Measurements from ENCODE around the gene CBFB.

CBFB gene

DNA sequence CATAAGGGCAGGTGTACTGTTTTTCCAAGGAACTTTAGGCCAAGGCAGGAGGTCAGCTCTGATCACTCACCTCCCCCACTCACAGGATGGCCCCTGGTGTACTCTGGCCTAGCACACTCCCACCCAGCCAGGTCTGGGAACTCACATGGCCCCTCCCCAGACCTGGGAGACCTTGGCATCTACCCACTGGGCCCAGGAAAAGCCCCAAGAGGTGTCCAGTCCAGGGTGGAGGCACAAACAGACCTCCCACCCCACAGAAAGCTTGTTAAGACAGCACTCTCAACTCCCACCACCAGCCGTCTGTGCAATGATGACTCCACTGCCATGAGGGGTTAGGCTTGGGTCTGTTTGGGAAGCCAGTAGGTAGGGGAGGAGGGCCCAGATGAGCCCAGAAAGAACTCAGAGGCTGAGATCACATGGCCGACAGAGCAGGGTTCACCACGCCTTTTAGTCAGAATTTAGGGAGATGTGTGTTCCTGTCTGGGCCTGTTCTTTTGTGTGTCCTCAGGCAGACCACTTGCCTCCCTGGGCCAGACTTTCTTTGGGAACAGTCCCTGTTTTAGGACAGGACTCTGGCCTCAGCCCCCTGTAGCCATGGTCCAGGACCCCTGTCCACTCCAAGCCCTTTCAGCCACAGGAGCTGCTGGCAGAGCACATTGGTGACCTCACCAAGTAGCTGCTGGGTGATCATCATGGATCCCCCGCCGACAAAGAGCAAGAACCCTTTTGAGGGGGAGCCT lies 12.1 kb upstream of the CBFB start:
- DNase-seq (ENCODE audit: low spot score): no peak

DNA sequence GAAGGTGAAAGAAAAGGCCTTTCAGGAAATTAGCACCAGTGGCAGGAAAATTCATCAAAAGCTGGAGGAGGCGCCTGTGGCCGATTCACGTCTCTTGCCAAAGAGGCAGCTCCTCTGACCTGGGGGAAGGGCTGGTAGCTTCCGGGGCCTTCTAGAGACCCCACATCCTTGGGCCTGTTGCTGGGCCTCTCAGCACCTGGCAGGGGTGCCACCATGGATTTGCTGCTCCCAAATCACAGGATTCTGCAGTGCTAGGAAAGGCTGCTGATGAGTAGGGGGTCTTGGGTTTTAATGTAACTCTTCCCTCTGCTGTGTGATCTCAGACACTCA lies 11.6 kb upstream of the CBFB start:
- DNase-seq (ENCODE audit: low spot score): no peak

DNA sequence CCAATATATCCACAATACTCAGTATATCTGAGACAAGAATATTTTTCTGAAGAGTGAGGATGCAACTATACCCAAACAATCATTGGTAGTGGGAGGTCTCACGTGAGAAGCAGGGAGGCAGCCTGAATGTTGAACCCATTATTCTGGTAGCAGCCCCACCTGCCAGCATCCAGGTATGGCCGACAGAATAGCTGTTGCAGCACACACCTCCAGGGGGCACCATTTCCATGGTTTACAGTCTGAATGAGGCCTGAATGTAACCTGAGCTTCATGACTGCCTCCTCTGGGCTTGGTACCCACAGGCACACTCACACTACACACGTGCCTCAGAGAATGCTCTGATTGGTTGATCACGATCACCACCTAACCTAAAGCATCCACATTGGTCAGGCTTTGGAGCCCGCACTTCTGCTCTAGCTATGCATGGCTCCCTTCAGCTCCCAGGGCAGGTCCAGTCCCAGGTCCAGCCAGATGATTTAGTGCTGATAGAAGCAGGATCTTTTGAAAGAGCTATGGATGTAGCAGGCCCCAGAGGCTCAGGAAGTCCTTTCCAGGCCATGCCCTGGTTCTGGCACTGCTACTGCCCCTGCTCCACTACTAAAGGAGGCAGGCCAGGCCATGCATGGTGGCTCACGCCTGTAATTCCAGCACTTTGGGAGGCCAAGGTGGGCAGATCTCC lies 11.0 kb upstream of the CBFB start:
- peak; percentile 55 for DNase-seq (ENCODE audit: low spot score)

DNA sequence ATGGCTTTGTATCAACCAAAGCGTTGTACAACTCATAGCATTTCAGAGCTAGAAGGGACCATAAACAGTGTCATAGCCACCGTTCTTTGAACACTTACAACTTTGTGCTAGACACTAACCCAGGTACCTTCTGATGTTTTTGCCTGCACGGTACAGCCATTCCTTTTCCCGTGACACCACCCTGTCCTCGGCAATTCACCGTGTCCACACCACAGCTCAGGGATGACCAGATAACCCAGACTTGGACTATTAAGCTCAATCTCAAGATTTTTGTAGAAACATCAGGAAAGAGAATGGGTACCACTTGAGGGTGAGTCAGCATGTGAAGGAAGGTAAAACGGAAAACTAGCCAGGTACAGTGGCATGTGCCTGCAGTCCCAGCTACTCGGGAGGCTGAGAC lies 9.8 kb upstream of the CBFB start:
- no peak for DNase-seq (ENCODE audit: low spot score)

DNA sequence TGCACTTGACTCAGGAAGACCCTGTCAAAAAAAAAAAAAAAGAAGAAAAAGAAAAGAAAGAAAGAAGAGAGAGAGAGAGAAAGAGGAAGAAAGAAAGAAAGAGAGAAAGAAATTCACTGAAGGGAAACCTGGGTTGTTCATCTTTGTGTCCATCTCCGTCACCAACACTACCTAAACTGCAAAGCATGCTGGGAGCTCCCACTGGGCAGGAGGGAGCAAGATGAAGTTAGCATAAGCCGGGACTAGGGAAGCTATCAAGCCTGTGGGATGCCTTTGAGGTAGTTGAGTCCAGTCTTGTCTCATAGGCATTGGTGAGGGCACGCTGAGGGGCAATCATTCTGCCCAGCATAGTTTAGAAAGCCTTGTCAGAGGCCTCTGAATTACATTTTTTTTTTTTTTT lies 7.6 kb upstream of the CBFB start:
- DNase-seq (ENCODE audit: low spot score): no peak

DNA sequence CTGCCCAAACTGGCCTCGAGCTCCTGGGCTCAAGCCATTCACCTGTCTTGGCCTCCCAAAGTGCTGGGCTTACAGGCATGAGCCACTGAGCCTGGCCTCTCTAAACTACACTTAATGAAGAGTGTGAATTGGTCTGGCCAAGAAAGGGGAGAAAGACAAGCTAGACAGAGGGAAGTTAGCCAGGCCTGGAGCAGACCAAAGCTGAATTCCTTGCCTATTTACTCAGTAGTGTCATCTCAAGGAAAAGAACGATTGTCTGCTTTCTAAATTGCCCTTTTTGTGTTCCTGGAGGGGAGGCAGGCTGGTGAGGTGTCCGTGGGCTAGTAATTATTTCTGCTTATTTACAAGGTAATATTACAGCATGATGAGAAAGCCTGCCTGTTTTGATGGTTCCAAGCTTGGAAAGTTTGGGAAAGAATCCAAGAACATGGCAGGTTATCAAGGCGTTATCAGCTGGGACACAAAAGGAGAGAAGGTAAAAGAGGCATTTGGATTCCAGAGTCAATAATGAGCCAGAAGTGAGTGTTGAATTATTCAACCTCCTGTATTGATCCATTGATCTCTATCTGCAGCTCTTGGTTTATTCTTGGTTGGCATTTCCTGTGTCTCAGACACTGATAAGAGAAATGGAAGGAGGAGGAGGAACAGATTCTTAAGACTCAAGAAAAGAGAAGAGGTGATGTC lies 6.3 kb upstream of the CBFB start:
- no peak for DNase-seq (ENCODE audit: low spot score)

DNA sequence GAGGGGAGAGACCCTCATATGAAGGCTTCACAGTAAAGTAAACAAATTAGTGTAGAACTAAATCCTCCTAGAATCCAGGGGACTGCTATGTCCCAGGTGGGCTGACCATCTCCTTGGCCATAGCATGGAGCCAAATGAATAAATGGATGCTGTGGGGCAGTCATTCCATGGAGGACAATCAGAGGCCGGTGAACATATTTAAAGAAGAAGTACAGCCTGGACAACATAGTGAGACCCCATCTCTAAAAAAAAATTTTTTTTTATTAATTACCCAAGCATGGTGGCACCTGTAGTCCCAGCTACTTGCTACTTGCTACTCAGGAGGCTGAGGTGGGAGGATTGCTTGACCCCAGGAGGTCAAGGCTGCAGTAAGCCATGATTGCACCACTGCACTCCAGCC lies 5.3 kb upstream of the CBFB start:
- no peak for DNase-seq (ENCODE audit: low spot score)

DNA sequence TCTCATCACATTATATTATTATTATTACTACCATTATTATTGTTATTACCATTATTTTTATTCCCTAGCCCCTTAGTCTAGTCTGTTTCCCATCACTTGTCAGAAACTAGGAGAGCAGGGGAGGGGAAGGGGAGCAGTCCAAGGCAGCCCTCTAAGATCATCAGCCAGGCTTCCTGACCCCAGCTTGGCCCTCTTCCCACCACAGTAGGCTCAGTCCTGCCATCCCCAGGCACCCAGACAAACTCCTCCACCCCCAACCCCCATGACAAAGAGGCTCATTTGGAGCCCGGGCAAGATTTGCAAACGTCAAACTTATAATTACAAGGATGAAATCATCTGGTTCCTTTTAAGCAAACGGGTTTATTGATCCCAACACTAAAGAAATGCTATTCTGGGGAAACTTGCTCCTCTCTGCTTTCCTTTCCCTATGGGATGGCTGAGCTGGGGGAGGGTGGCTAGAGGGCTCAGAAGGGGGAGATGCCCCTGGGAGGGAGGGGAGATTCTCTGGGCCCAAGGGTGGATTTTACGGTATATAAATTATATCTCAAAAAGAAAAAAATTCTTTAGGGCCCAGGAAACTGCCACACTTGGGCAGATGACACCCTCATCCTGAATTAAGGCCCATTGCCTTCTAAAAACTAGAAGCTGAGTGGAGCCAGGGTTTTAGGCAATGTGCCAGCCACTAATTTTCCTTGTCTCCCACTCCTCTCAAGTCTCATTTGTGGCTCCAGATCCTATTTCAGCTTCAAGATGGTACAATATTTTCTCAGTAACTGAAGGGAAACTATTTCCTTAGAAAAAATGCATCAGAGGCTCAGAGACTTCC lies 4.4 kb upstream of the CBFB start:
- DNase-seq (ENCODE audit: low spot score): no peak

DNA sequence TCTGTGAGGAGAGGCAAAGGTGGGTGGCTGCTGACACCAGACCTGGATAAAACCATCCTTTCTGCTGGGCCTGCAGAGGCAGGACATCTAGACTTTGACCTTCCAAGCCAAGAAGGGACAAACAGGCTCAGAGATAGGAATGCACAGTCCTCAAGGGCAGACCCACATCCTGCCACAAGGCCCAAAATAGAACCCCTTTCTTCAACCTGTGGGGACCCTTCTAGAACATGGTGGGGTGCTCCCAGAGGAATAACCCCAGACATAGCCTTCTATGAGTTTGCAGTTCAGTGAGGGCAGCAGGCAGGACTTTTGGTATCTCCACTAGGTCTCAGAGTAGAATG lies 3.8 kb upstream of the CBFB start:
- DNase-seq (ENCODE audit: low spot score): no peak

DNA sequence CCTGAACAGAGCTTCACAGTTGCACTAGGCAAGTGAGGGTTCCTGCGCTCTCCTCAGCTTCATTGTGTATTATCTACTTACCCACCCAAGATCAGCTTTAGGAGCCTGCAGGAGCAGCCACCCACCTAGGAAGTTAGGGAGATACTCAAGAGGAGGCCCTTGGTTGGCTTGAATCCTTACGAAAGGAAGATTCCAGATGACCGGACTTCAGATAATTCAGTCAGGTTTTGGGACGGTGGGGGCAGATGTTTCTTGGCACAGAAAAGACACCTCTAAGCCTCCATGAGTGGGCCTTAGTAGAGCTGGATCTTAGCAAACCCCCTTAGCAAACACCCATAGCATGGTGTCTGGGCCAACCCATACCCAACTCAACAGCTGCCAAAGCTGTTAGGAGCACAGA lies 2.4 kb upstream of the CBFB start:
- no peak for DNase-seq (ENCODE audit: low spot score)

DNA sequence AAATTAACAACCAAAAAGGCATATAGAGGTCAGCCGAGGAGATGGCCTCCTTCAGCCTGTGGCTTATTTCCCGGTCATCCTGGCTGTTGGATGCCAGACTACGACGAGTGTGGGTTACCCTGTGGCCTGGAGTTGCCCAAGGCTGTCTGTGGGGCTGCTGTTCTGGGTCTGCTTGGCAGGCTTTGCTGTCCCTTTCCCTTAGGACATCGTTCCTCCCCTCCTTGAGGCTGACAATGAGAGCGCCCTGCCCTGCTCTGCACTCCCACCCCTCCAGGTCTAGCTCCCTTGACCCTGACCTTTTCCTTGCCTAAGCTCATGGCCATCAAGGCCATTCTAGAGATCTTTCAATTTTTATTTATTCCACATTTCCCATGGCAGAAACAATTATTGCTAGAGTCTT lies 1.9 kb upstream of the CBFB start:
- no peak for DNase-seq (ENCODE audit: low spot score)

DNA sequence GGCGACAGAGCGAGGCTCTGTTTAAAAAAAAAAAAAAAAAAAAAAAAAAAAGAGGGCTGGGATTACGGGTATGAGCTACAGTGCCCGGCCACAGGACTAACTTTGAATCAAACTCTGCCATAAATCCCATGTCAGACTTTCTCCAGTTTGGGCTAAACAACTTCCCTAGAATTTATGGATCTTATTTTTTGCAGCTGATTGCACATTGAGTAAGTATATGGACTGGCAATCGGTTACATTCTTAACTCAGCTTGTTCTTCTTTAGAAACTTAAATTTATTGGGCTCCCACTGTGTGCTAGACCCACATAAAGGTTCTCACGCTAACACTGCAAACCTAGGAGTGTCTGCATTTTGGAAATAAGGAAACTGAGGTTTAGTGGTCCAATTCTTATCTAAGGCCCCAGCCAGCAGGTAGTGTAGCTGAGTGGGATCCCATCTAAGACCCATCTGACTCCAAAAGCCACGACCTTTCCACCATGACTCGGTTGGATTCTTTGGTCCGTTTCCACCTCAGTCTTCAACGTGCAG lies 718 bp upstream of the CBFB start:
- DNase-seq (ENCODE audit: low spot score): no peak

DNA sequence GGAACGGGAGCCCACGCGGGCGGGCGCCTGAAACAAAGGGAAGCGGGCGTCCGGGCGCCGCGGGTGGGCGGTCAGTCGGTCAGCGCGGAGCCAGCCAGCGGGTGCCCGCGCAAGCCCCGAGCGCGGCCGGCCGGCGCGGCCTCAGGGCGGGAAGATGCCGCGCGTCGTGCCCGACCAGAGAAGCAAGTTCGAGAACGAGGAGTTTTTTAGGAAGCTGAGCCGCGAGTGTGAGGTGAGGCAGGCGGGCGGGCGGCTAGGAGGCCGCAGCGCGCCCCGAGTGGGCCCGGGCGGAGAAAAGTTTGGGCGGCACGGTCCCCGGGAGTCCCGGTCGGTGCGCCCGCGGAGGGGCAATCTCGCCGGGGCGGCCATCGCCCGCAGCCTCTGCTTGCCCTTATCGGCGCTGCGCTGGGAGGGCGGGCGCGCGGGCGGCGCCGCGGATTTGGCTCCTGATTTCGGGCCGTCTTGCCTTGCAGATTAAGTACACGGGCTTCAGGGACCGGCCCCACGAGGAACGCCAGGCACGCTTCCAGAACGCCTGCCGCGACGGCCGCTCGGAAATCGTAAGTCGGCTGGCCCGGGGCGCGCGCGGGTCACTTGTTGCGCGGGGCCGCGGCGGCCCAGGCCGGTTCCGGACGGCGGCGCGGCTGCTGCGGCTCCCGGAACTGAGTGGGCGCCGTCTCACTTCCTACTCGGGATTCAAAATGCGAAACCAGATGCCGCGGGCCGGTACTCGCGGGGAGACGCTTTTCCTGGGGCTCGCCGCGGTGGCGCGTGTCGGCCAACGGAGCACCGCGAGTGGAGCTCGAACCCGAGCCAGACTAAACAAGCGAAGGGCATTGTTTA lies 526 bp downstream of the CBFB start:
- peak; percentile 40 for DNase-seq (ENCODE audit: low spot score)

DNA sequence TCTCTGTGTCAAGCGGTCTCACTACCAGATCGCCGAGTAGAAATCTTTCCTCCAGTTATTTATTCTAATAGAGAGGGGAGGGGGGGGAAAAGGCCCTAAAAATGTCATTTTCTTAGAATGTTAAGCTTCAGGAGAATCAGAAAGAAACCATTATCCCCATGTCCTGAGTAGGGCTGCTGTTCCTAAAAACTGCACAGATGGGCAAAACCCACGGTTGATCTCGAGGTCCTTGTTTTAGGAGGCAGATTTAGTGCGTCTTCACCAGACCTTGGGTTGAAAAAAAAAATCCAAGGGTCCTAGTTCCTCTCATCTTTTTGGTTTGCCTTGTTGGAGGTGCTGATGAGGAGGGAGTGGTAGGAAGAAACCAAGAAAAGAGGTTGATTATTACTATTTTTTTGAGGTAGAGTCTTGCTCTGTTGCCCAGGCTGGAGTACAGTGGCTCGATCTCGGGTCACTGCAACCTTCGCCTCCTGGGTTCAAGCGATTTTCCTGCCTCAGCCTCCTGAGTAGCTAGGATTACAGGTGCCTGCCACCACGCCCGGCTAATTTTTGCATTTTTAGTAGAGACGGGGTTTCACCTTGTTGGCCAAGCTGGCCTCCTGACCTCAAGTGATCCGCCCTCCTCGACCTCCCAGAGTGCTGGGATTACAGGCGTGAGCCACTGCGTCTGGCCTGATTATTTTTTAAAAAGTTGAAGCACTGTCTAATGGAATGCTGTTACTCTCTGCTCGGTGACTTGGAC lies 1.4 kb downstream of the CBFB start:
- DNase-seq (ENCODE audit: low spot score): no peak

DNA sequence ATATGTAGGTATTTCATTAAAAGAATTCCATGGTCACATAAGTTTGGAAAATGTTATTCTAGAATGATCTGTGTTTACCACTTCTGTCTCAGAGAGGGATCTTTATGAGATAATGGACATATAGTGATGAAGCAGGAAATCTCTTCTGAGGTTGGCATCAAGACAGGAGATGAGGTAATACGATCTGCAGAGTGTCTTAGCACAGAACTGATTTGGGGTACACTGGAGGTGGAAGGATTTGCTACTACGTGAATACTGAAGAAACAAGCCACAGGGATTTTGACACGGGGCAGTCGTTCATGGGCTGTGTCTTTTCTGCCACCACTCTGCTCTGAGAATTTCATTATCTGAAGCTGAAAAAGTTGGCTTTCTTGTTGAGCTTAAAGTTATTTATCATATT lies 5.5 kb downstream of the CBFB start:
- no peak for DNase-seq (ENCODE audit: low spot score)

DNA sequence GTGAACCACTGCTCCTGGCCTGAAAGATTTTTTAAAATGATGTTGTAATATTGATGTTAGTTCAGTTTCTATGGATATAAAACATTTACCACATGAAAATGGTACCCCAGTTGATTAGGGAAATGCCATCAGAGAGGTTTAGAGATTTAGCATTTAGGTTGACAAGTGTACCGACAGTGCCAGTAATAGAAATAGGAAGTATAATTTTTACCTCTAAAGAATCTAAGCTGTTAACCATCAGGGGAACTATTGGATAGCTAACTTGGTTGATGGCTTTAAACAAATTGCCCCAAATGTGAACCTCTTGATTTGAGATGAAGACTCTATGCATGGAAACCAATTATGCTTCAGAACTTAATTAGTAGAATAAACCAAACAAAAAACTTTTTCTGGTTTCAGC lies 6.4 kb downstream of the CBFB start:
- DNase-seq (ENCODE audit: low spot score): no peak

DNA sequence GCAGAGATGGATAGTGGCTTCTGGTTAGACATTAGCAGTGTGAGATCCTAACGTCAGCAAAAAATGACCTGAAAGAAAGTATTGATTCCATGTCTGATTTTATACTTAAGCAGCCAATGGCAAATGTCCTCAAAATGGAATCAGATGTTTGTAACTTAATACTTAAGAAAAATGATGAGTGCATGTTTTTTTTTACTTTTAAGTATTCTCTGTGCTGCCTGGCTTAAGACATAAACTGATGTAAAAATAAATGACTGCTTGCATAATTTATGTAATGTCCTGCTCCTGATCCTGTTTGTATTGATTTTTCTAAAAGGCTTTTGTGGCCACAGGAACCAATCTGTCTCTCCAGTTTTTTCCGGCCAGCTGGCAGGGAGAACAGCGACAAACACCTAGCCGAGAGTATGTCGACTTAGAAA lies 7.4 kb downstream of the CBFB start:
- DNase-seq (ENCODE audit: low spot score): no peak

DNA sequence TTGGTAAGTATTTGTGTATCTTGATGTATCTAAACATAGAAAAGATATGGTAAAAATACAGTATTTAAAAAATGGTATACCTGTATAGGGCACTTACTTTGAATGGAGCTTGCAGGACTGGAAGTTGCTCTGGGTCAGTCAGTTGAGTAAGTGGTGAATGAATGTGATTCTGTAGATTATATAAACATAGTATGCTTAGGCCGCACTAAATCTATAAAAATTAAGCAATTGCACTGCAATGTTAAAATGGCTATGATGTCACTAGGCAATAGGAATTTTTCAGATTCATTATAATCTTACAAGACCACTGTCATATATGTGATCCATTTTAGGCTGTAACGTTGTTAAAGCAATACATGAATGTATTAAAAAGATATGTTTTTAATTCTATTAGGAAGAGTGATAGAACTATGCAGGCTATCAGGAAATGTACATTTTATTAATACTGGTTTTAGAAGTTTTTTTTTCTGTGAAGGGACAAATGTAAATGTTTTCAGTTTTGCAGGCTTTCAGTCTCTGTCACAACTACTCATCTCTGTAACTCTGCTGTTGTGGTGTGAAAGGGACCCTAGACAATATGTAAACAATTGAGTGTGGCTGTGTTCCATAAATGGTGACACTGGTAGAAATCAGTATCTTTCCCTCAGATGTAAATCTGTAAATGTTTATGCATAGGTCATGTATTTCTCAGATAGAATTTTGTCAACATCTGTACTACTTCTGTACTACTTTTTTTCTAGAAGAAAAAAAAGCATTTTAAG lies 10.5 kb downstream of the CBFB start:
- DNase-seq (ENCODE audit: low spot score): no peak

DNA sequence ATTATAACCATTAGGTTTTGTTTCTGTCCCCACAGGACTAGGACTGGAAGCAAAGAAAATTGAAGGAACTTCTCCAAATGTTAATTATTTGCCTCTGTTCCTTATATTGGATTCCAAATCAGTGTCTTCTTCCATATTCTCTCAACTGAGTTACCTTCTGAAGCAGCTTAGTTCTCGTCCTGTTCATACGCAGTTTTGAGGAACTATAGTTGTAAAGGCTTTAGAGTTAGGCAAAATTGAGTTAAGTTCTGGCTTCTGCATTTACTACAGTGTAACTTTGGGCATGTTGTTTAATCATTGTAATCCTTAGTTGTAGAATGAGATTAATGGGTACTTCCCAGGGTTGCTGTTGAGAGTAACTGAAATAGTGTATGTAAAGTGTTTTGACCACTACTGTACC lies 11.2 kb downstream of the CBFB start:
- no peak for DNase-seq (ENCODE audit: low spot score)

DNA sequence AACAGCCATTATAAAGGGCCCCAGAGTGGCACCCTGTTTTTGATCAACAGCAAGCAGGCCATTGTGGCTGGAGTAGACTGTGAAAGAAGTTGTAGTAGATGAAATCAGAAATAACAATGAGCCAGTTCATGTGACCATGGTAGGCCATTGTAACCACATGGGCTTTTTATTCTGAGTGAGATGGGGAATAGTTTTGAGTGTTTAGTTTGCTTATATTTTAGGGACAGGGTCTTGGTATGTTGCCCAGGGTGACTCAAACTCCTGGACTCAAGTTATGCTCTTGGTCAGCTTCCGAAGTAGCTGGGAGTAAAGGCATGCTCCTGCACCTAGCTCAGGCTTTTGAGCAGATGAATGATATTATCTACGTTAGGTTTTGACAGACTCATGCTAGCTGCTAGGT lies 12.0 kb downstream of the CBFB start:
- DNase-seq (ENCODE audit: low spot score): no peak
